Activated T-helper 1 cell treated with Interleukin-2 at 50 U/mL for 16 hours (primary cell): ENCODE results near the gene TRIM44.
"Not testable (repeated sequence)": the region's sequence is repeated elsewhere in the genome, so short reads cannot be mapped to it uniquely, and the experiment has no call there.

Source experiments
- DNase-seq: peaks from one replicate; pipeline ENCODE4 v3.0.0-alpha.2; 2020; ENCODE audit warnings: low read depth

The TRIM44 gene

GRCh38 chr11:35672608-35673007 lies 10.0 kb downstream of the TRIM44 start:
- DNase-seq = no peak

GRCh38 chr11:35675901-35676610 lies 13.5 kb downstream of the TRIM44 start:
- DNase-seq = no peak

- DNase-seq = no peak
Observed at GRCh38 chr11:35676611-35676965, 14.0 kb downstream of the TRIM44 start.

GRCh38 chr11:35677904-35678303 lies 15.3 kb downstream of the TRIM44 start:
- no peak for DNase-seq

GRCh38 chr11:35678471-35678870 lies 15.9 kb downstream of the TRIM44 start:
- no peak for DNase-seq

GRCh38 chr11:35678975-35679374 lies 16.4 kb downstream of the TRIM44 start:
- DNase-seq = no peak

GRCh38 chr11:35680506-35680905 lies 17.9 kb downstream of the TRIM44 start:
- DNase-seq = no peak

GRCh38 chr11:35681163-35681767 lies 18.7 kb downstream of the TRIM44 start:
- DNase-seq = no peak

GRCh38 chr11:35682230-35683173 lies 19.9 kb downstream of the TRIM44 start:
- no peak for DNase-seq

GRCh38 chr11:35683728-35684339 lies 21.3 kb downstream of the TRIM44 start:
- no peak for DNase-seq

- no peak for DNase-seq
Observed at GRCh38 chr11:35688023-35688422, 25.4 kb downstream of the TRIM44 start.

GRCh38 chr11:35689081-35689996 lies 26.8 kb downstream of the TRIM44 start:
- DNase-seq = no peak

- no peak for DNase-seq
Observed at GRCh38 chr11:35702126-35702525, 39.6 kb downstream of the TRIM44 start.

- DNase-seq = no peak
Observed at GRCh38 chr11:35709376-35709775, 46.8 kb downstream of the TRIM44 start.

GRCh38 chr11:35711173-35711910 lies 48.8 kb downstream of the TRIM44 start:
- DNase-seq = no peak

- no peak for DNase-seq
Observed at GRCh38 chr11:35711924-35712323, 49.3 kb downstream of the TRIM44 start.

- DNase-seq = no peak
Observed at GRCh38 chr11:35712533-35712932, 50.0 kb downstream of the TRIM44 start.

- no peak for DNase-seq
Observed at GRCh38 chr11:35714882-35715627, 52.5 kb downstream of the TRIM44 start.

GRCh38 chr11:35715677-35716076 lies 53.1 kb downstream of the TRIM44 start:
- DNase-seq = not testable (repeated sequence)

- DNase-seq = no peak
Observed at GRCh38 chr11:35717043-35717442, 54.5 kb downstream of the TRIM44 start.
